ENCODE data around the gene KLHL22.

GRCh38 chr22:20442485-20443284 is 52.9 kb downstream of the KLHL22 start:
- TF ChIP-seq CTCF (IDR thresholded peaks at IDR 0.05; ENCODE audit: low read depth, low read length): no peak
- no peak for TF ChIP-seq EZH2phosphoT487 (IDR thresholded peaks at IDR 0.05; ENCODE audit: low read depth)
